Brain pericyte (primary cell): ENCODE results near the gene ASZ1.

Source experiments
- DNase-seq: peaks from one replicate; pipeline ENCODE4 v3.0.0-alpha.2; 2012; ENCODE audit warnings: low read depth, low spot score

ASZ1 gene

DNA sequence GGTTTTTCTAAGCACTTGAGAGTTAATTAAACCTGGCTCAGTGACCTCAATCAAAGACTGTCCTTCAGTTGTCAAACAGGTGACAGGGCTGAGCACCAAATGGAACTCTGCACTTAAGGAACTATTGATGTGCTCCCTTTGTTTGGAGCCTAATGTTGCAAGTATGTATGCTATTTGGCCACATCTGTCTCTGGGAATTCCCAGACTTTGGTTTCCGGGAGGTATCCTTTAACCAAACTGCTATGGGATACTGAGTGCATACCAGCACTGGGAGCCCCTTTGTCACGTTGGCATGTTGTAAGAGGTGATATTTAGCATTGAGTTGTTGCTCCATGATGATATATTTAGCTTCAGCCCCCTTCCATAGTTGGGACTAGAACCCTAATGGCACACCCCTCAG is 25.2 kb downstream of the ASZ1 start:
- DNase-seq: no peak

DNA sequence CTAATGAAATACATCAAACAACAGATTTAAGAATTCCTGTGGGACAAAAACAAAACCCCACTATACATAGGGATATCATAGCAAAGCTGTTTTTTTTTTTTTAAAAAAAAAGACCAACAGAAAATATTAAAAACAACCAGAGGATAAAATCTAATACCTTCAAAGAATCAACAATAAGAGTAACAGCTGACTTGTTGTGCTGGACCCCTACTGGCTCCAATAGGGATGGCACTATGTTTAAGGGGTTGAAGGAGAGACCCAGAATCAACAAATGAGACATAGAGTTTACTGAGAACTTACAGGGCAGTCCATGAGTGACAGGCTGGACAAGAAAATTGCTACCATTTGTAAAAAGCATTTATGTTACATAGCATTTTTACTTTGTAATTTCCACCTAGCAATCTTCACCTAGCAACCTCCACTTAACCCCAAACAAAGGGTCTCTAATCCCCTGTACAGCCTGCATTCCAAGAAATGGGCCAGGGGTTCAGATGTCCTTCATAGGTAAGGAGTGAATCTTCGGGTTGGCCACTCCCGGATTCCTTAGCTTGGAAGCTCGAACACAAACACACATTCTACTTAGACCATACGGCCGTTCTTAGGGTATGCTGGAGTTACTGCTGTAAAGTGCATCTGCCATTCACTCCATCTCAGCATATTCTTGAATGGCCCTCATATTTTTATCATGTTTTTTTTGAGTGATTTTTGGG is 25.8 kb downstream of the ASZ1 start:
- DNase-seq: no peak

DNA sequence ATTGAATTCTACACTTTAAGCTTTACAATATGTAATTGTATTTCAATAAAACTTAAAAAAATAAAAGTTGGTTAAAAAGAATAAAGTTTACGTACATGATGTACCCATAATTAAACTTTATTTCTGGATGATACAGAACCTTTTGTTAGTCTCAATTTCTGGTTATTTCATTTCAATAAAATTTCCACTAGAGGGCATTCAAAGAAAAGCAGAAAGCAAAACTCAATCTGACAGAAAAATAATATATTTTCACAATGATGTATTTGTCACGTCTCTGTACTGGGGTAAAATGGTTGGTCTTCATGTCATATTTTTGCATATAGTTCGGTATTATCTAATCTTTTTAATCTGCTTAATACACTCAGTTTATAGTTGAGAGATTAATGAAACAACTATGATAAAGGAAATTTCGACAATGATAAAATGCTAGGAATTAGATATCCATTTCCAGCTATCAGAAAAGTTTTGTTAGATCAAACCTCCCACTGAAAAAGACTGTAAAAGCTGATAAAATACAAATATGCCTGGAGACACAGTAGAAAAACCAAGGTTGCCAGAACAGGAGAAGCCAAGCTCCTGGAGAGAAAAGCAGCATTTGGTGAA is 27.4 kb downstream of the ASZ1 start:
- DNase-seq: no peak

DNA sequence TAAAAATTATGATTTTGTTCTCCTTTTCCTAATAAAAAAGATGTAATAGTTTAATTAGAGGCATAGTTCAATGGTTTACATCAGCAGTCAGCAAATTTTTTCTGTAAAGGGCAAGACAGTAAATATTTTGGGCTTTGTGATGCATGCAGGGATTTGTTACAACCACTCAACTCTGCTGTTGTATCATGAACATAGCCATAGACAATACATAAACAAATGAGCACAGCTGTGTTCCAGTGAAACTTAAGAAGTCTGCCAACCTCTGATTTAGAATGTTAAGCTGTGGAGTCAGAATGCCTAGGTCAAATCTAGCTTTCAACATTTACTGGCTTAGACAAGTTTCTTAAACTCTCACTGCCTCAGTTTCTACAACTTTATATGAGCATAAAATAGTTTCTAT is 31.6 kb downstream of the ASZ1 start:
- DNase-seq: no peak

DNA sequence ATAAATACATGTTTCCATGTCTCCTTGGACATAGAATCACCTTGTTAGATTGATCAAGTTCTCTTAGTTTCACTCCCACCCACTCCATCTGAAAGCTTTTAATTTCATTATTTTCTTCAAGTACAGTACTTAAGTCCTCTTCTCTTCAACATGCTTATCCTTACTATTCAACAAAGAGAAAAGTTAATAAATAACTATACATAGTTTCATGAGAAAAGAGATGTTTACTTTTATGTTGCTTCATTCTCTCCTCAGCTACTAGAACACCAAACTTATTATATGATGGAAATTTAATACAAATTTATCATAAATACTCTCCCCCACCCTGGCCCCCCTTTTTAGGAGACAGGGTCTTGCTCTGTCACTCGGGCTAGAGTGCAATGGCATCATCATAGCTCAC is 33.5 kb downstream of the ASZ1 start:
- no peak for DNase-seq

DNA sequence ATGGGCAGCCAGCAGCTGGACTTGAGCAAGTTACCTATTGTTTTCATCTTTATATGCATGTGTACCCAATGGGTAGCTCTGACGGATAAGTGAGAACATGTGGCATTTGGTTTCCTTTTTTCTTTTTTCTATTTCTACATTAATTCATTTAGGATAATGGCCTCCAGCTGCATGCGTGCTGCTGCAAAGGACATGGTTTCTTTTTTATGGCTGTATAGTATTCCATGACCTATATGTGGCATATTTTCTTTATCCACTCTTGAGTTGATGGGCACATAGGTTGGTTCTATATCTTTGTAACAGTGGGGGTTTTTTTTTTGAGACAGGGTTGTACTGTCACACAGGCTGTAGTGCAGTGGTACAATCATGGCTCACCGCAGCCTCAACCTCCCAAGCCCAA is 37.4 kb downstream of the ASZ1 start:
- DNase-seq: no peak

DNA sequence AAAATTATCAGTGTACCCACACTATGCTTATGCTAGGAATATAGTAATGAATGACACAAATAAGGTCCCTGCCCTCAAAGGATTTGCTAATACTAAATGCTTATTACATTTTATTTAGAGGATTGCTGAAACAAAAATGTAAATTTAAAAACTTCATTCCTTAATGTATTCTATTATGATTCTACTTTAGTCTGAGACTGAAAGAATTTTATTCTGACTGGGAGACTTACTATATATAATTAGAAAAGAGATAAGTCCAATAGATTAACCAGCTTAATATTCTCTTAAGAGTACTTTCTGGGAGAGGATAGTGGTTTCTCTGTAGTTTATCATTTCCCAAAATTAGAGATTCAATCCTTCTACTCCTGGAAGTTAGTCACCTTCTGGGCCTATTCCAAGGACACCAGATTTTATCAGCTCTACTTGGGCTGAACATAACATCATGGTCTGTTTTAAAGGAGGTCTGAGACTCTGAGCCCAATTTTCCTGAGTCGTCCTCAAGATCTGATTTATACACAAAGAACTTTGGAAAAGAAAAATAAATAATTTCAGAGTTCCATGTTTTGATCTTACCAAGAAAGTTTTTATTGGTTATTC is 41.1 kb downstream of the ASZ1 start:
- DNase-seq: no peak

DNA sequence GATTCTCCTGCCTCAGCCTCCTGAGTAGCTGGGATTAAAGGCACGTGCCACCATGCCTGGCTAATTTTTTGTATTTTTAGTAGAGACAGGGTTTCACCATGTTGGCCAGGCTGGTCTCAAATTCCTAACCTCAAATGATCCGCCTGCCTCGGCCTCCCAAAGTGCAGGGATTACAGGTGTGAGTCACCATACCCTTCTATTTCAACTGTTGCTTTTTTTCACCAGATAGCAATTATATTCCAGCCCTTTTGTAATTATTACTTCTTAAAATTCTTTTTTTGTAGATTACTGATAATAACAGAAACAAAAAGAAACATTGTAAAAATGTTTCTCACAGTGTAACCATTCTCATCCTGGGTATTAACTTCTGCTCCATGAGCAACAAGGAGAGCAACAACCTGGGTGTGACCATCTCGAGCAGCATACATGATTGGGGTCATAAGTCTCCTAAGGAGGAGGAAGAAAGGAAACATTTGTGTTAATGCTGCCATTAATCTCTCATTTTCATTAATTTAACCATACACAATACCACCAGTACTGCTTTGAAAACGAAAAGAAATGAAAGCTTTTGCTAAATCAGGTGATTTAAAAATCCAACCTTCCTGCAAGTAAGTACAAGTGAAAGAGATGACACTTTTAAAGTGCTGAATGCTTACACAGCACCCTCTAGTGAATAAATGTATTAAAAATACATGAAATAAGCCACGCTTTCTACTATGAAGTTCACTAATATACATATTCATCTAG is 41.8 kb downstream of the ASZ1 start:
- DNase-seq: no peak

DNA sequence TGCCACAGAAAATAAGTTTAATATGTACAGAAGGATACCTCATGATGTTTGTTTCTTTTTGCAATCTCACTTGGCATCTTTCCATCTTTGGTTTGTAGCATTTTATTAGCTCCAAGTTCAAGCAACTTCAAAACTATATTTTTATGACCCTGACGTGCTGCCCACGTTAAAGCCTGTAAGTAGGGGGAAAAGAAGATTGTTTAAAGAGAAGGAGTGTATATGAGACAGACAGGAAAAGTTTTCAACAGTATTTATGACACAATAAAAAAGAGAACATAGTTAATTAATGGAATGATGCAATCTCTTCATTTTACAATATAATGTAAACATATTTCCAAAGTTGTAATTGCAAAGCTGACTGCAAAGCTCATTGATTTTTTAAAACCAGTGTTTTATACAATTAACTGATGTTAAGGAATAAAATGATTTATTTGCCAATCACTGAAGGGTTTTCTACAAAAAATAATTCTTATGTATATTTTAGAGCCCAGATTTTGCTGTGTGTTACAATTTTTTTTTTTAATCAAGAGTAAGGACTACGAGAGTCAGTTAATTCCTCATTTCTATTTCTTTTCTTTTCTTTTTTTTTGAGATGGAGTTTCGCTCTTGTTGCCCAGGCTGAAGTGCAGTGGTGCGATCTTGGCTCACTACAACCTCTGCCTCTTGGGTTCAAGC is 42.5 kb downstream of the ASZ1 start:
- DNase-seq: no peak

DNA sequence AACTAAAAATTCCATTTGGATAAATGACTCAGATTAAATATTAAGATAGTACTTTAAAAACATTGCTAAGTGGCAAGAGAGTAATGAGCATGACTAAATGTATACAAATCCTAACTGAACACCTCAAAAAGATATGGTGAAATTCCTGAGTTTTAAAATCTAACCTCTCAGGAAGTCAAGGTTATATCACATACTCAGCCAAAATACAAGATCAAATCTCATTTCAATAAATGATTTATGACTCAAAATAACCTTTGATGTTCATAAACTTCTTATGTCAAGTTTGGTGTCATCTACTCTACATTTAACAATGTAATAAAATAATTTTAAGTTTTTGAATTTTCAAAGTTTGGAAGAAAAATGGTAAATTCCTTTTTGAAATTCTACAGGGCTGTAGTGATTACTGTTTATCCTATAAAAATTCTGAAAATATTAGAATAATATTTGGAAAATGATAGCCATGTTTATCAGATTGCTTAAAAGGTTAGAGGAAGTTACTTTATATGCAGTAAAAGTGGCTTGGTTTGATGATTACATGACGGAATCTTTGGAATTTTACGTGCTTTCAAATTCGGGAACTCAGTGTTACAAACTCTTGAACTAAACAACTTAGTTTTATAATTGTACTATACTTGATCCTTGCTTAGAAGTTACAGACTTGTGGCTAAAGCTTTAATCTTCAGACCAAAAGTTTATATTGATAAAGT is 43.7 kb downstream of the ASZ1 start:
- DNase-seq: no peak

DNA sequence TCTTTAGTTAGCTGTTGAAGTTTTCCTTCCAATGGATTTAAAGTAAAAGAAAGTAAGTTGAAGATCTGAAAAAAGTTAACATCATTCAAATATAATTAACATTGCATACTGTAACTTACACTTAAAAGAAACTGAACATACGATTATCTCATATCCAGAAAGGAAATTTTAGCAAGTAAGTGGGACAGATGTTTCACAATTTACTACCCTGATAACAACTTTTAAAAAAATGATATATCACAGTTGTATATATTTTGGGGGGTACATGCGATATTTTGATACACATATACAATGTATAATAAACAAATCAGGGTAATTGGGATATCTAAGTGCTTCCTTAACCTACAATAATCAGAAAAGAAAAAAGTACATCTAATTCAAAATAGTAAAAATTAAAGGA is 44.2 kb downstream of the ASZ1 start:
- no peak for DNase-seq

DNA sequence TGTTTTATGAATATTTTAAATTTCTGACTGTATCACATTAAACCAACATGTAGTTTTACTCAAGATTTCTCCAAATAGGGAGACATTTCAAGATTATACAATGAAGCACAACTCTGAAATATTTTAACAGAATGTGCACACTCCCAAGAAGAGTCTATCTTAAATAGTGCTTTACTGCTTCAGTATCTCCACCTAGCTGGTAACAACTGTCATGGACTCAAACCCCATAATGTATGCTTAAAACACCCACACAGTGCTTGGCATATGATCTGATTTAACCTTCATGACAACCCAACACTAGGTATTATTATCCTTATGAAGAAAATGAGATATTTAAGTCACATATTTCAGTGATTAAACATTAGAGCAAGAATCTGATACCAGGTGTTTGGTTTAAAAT is 45.9 kb downstream of the ASZ1 start:
- no peak for DNase-seq

DNA sequence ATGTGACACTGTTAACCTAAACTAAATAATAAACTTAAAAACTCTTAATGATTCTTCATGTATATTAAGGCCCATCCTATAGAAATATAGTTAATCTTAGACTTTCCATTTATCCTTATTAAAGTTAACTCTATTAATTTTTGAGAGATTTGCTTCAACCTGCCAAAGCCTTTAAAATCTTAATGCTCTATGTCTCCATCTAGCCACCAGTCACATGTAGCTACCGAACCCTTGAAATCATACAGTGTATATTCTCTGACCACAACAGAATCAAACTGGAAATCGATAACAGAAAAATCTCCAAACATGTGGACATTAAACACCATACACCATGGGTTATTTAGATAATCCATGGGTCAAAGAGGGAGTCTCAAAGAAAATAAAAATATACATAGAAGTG is 51.9 kb downstream of the ASZ1 start:
- no peak for DNase-seq

DNA sequence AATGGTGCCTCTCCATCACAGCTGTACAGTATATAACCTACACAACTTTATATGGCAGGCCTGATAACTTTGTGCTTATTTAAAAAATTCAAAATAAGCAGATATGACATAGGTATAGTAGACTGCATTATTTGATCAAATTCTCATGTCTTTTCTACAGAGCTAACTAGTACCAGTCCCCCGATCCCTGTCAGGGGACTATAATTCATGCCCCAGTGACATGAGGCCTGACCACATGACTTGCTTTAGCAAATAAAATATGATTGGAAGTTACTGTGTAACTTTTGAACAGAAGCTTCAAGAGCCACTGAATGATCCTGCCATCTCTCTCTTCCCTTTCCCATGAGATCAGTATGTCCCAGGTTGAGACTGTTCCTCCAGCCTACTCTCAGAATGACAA is 55.2 kb downstream of the ASZ1 start:
- no peak for DNase-seq

DNA sequence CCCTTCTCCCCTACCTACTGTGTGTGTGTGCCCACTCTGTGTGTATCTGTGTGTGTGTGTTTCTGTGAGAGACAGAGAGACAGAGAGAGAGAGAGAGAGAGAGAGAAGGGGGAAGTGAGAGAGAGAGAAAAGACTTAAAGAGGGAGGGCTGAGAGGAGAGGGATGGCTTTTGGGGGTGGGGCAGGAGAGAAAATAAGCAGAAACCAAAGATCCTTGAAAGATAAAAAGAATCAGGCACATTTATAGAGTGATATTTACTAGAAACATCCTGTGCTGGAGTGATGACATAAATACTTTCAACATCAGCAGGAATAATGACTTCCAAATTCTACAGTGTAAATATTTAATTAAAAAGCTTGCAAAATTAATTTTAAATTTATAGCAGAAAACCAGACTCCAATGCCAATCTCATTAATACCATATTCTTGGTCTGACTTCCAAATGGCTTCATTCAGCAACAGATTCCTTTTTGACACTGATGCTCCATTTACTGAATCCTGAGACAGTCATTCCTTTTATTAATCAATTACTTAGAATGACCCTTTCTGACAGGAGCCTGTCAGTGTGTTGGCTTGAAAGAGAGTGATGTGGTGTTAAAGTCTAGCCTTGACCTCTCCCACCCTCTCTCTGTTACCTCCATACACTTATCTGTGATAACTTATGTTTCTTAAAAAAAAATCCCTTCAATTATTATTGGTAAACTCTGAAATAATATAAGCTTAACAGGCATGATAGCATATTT is 62.8 kb downstream of the ASZ1 start:
- DNase-seq: no peak

DNA sequence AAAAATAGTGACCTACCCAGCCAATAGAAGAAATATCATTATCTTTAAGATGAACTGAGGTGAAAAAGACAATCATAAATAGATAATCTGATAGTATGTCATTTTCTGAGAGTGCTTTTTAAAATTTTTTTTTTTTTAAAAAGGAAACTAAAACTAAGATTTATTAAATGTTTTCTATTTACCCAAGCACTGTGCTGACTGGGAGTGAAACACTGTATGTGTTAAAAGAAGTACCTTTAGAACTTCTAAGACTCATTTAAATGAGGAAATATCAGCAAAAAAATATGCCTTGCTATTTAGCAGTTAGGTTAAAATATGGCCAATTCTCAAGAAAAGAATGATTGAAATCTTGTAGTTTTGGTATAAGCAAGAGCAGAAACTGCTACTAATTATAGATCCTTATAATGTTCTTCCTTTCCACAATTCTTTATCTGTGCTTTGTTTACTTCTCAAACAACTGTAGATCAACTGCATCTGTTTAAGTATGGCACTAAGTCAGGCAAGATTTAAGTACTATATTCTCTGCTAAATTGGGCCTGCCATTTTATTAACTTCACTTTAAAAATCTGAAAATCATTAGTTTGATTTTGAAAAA is 64.9 kb downstream of the ASZ1 start:
- no peak for DNase-seq

DNA sequence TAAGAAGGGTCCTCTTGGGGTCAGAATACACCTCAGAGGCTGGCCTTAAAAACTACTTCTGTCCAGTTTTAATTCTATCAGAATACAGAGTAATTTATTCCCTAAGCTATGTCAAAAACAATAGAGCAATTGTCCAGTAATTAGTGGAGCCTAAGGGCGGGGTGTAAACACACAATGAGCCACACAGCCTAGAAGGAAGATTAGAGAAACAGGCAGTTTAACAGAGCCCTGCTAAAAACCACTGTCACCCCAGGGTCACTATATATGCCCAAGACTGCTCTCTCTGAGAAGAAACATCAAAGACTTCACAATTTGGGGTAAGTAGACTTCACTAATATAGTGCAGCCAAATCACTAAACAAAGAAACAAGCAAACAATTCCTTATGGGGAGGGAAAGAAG is 77.3 kb downstream of the ASZ1 start:
- no peak for DNase-seq

DNA sequence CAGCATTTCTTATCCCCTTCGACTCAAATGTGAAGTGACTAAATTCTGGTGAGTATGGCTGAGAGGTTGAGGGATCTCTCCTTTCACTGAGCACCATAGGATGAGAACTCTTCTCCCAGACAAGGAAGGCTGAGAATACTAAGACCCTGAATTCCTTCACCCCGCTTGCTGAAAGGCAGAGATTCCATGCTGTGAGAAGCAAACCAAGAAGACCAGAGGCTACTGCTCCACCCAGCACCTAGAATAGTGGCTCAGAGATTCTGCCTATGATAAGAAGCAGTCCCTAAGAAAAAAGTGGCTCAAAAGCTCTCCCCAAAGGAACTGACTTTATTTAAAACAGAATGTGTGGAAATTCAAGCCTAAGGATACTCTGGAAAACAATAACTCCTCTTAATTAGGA is 77.7 kb downstream of the ASZ1 start:
- DNase-seq: no peak

DNA sequence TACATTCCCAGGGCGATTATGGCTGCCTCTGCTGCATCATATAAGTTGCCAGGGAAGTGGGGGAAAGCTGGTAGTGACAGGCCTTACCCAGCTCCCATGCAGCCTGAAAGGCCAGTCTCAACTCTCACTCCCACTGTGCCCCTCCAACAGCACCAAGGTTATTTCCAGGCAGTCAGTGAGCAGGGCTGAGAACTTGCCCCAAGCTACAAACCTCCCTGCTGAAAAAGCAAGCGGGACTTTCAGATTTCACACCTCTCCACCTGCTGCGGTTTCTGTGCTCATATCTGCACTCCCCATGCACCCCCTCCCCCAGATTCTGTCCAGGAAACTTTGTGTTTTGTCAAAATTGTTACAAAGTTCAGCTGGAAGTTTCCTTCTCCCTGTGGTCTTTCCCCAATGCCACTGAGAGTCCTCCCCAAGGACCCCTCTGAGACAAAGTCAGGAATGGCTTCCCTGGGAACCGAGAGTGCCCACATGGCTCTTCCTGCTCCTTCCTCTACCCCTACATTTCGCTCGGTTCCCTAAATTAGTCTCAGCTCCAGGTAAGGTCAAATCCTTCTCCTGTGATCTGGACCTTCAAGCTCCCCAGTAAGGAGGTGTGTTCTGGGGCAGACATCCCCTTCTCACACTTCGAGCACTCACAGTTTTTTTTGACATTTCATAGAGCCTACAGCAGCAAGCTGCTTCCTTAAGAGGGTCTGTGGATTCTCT is 79.2 kb downstream of the ASZ1 start:
- DNase-seq: no peak

DNA sequence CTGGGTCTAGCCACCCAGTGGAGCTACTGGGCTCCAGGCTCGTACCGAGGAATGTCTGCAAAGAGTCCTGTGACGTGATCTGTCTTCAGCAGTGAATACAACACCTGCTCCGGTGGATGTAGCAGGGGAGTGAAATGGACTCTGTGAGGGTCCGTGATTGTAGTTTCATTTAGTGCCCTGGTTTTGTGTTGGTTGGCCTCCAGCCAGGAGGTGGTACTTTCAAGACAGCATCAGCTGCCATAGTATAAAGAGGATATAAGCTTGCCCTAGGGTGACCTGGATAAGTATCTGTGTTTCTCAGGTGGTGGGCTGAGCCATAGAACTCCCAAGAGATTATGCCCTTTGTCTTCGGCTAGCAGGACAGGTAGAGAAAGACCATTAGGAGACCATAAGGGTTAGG is 79.8 kb downstream of the ASZ1 start:
- no peak for DNase-seq
